Activated T-helper 1 cell treated with anti-CD3 and anti-CD28 coated beads, Interleukin-12 subunit alpha, Interleukin-12 subunit beta, Interleukin-2, Interleukin-4 antibody, amounts not matched to agents 30 ng/mL and 10 ng/mL and 1 ng/mL, durations not matched to agents 14 hours and 24 hours and 36 hours (primary cell): ENCODE measurements around the gene RC3H1. TPM values are rescaled to one million over a fixed set of nuclear protein-coding genes. Genes with fewer than 3 reads are reported as not detected.
"Not testable (repeated sequence)": the region's sequence is repeated elsewhere in the genome, so short reads cannot be mapped to it uniquely, and the experiment has no call there.

ENCODE experiments used
- DNase-seq: peaks from one replicate; pipeline ENCODE4 v3.0.0; 2021; ENCODE audit warnings: low spot score
- H3K27ac Mint-ChIP-seq: one replicate; pipeline ENCODE4 v1.8.0; 2021; ENCODE audit warnings: mild to moderate bottlenecking, mixed read lengths
- H3K27me3 Mint-ChIP-seq: one replicate; pipeline ENCODE4 v1.8.0; 2022; ENCODE audit warnings: mild to moderate bottlenecking, moderate library complexity, mixed read lengths; ENCODE audit not compliant: insufficient read depth
- H3K36me3 Mint-ChIP-seq: one replicate; pipeline ENCODE4 v1.8.0; 2021; ENCODE audit warnings: low read depth, mixed read lengths
- H3K4me1 Mint-ChIP-seq: one replicate; pipeline ENCODE4 v1.8.0; 2021; ENCODE audit warnings: low read depth, mixed read lengths
- H3K4me3 Mint-ChIP-seq: one replicate; pipeline ENCODE4 v1.8.0; 2021; ENCODE audit warnings: mild to moderate bottlenecking, moderate library complexity, mixed read lengths
- H3K9me3 Mint-ChIP-seq: one replicate; pipeline ENCODE4 v1.8.0; 2021; ENCODE audit warnings: mixed read lengths
- intact Hi-C: fragments of 100-400 bp; cut with micrococcal nuclease; formaldehyde crosslinking; loops from one replicate; pipeline ENCODE4 v1.15.1; 2024
- total RNA-seq: library from RNA; stranded (reverse); gene quantifications from 2 replicates; pipeline ENCODE4 v1.2.3, GENCODE V29; 2022

Gene RC3H1, protein sequence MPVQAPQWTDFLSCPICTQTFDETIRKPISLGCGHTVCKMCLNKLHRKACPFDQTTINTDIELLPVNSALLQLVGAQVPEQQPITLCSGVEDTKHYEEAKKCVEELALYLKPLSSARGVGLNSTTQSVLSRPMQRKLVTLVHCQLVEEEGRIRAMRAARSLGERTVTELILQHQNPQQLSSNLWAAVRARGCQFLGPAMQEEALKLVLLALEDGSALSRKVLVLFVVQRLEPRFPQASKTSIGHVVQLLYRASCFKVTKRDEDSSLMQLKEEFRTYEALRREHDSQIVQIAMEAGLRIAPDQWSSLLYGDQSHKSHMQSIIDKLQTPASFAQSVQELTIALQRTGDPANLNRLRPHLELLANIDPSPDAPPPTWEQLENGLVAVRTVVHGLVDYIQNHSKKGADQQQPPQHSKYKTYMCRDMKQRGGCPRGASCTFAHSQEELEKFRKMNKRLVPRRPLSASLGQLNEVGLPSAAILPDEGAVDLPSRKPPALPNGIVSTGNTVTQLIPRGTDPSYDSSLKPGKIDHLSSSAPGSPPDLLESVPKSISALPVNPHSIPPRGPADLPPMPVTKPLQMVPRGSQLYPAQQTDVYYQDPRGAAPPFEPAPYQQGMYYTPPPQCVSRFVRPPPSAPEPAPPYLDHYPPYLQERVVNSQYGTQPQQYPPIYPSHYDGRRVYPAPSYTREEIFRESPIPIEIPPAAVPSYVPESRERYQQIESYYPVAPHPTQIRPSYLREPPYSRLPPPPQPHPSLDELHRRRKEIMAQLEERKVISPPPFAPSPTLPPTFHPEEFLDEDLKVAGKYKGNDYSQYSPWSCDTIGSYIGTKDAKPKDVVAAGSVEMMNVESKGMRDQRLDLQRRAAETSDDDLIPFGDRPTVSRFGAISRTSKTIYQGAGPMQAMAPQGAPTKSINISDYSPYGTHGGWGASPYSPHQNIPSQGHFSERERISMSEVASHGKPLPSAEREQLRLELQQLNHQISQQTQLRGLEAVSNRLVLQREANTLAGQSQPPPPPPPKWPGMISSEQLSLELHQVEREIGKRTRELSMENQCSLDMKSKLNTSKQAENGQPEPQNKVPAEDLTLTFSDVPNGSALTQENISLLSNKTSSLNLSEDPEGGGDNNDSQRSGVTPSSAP
- total RNA-seq = 47.1 and 49.5 TPM in 2 replicates

DNA sequence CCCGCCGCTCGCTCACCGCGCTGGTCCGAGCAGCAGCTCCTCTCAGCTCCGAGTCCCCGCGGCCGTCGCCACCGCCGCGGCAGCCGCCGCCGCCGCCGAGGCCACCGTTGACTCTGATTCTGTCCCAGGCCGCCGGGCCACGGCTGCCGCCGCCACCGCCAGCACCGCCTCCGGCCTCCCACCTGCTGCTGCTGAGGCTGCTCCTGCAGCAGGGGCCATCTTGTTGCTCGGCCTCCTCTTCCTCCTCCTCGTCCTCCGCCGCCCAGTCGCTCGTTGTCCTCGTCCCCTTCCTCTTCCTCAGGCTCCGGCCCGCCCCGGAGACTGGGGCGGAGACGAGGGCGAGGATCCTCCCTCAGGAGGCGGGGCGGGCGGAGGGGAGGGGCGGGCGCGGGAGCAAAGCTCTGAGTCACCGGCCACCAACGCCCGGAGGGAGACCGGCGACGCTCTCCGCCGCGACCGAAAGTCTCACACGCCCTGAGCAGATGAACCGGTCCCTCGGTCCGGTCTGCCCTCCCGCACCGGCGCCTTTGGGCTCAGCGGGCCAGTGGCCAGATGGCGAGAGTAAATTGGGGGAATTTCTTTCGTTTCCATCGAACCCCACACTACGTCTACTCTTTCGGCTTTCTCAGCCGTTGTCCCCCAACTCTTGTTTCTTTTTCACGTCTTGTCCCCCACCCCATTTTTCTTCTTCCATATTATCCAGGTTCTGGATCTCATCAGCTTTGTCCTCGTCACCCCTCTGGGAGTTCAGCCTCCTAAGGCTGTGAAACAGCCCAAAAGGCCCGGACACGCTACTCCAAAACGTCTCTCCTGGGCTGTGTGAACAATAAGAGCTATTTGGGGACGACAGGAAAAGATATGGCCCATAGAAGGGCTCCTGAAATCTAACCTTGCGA, at the start of gene RC3H1:
Gene RC3H1 (minus strand): TSS at position 278 of the 896 bp plus-strand sequence. CDS start 29,372 bp downstream, outside the sequence.
- Mint-ChIP-seq H3K36me3 (peaks cover 18% of the 10 kb centered on the region), H3K9me3 (no peaks in the 10 kb centered on the region), H3K4me3 (peak within 1 kb of the TSS; percentile 99), H3K4me1 (peaks cover 42% of the 10 kb centered on the region), H3K27ac (peak within 1 kb of the TSS; percentile 96), H3K27me3 (peaks cover 2% of the 10 kb centered on the region)
- intact Hi-C loops = loop anchor here (1.0 to 5.0 kb wide), 7 partner anchors 154 to 1490 kb away; partner anchors contain the start of genes CACYBP, CENPL, DARS2 and KLHL20
- DNase-seq = peak; percentile 84

GRCh38 chr1:174070614-174071013, 48.5 kb upstream of the RC3H1 start:
- no peaks in the 10 kb centered on the region for H3K4me1 Mint-ChIP-seq
- peaks cover 2% of the 10 kb centered on the region for H3K27me3 Mint-ChIP-seq
- no peaks in the 10 kb centered on the region for H3K36me3 Mint-ChIP-seq
- H3K27ac Mint-ChIP-seq = no peak overlapping the region
- H3K4me3 Mint-ChIP-seq = no peak overlapping the region
- no peak for DNase-seq
- no peaks in the 10 kb centered on the region for H3K9me3 Mint-ChIP-seq
- intact Hi-C loops = no loop called here

DNA sequence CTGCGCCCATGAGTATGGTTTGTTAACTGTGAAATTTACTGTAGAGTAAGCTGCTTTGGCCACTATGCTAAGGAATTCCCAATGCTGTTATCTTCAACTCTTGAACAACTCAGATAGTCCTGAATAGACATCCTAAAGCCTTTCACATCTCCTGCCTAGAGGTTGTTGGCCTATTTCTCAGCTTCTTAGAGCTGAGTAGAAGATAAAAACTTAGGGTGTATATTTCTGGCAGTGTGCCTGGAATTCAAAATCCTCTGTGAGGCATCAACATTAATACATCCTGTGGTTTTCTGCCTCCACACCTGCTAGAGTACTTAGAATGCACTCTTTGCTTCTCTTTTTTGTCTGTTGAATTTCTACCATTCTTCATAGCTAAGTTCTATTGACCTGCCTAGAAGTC, 45.8 kb upstream of the RC3H1 start:
- Mint-ChIP-seq H3K27me3 (no peaks in the 10 kb centered on the region), H3K4me3 (no peak overlapping the region), H3K9me3 (no peaks in the 10 kb centered on the region), H3K4me1 (no peaks in the 10 kb centered on the region), H3K27ac (no peak overlapping the region), H3K36me3 (no peaks in the 10 kb centered on the region)
- intact Hi-C loops = no loop called here
- no peak for DNase-seq

DNA sequence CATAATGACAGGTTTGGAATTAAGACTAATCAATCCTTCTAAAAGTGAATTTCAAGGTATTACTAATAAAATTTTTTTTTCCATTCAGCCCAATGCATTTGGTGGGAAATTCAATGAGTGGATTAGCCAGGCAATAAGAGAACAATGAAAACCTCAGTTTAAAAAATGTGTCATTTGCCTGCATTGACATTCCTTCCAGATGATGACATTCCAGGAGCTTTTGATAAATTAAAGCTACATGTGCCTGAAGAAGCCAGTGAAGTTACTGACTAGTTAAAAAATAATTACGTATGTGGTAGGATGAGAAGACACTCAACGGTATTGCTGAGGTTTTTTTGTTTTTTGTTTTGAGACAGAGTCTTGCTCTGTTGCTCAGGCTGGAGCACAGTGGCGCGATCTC, 37.9 kb upstream of the RC3H1 start:
- Mint-ChIP-seq H3K27me3 (no peaks in the 10 kb centered on the region), H3K4me1 (no peaks in the 10 kb centered on the region), H3K36me3 (no peaks in the 10 kb centered on the region), H3K4me3 (no peak overlapping the region), H3K27ac (no peak overlapping the region), H3K9me3 (no peaks in the 10 kb centered on the region)
- intact Hi-C loops = no loop called here
- no peak for DNase-seq

DNA sequence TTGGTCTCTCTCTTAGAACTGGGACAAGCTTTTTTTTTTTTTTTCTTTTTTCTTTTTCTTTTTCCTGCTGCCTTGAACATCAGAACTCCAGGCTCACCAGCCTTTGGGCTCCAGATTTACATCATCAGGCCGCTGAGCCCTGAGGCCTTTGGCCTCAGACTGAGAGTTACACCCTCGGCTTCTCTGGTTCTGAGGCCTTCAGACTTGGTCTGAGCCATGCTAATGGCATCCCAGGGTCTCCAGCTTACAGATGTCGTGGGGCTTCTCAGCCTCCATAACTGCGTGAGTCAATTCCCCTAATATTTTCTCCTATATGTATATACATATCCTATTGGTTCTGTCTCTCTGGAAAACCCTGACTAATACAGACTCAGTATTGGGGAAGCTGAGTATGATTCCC, 36.5 kb upstream of the RC3H1 start:
- intact Hi-C loops = no loop called here
- Mint-ChIP-seq H3K9me3 (no peaks in the 10 kb centered on the region), H3K4me1 (no peaks in the 10 kb centered on the region), H3K36me3 (no peaks in the 10 kb centered on the region), H3K27ac (no peak overlapping the region), H3K4me3 (no peak overlapping the region), H3K27me3 (peaks cover 6% of the 10 kb centered on the region)
- DNase-seq = no peak

DNA sequence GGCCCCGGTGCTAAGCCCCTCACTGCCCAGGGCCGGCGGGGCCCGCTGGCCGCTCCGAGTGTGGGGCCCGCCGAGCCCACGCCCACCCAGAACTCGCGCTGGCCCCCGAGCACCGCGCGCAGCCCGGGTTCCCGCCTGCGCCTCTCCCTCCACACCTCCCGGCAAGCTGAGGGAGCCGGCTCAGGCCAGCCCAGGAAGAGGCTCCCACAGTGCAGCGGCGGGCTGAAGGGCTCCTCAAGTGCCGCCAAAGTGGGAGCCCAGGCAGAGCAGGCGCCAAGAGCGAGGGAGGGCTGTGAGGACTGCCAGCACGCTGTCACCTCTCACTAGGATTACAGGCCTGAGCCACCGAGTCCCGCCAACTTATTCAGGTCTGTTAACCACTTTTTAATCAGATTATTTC, 34.5 kb upstream of the RC3H1 start:
- intact Hi-C loops, H3K27ac Mint-ChIP-seq, H3K4me3 Mint-ChIP-seq, H3K36me3 Mint-ChIP-seq, H3K4me1 Mint-ChIP-seq, DNase-seq, H3K9me3 Mint-ChIP-seq: not testable (repeated sequence)
- H3K27me3 Mint-ChIP-seq = peaks cover 11% of the 10 kb centered on the region

DNA sequence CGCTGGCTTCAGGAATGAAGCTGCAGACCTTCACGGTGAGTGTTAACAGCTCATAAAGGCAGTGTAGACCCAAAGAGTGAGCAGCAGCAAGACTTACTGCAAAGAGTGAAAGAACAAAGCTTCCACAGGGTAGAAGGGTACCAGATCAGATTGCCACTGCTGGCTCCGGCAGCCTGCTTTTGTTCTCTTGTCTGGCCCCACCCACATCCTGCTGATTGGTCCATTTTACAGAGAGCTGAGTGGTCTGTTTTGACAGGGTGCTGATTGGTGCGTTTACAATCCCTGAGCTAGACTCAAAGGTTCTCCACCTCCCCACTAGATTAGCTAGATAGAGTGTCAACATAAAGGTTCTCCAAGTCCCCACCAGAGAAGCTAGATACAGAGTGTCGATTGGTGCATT, 33.6 kb upstream of the RC3H1 start:
- H3K4me3 Mint-ChIP-seq, H3K4me1 Mint-ChIP-seq, DNase-seq, H3K27ac Mint-ChIP-seq, H3K9me3 Mint-ChIP-seq, H3K36me3 Mint-ChIP-seq, intact Hi-C loops: not testable (repeated sequence)
- peaks cover 13% of the 10 kb centered on the region for H3K27me3 Mint-ChIP-seq

DNA sequence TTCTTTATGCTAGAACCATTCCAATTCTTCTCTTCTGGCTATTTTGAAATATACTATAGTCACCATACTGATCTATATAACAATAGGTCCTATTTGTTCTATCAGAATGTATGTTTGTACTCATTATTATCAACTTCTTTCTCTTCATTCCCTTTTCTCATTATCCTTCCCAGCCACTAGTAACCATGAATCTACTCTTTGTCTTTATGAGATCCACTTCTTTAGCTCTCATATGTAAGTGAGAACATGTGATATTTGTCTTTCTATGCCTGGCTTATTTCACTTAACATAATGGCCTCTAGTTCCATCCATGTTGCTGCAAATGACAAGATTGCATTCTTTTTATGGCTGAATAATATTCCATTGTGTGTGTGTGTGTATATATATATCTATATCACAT, 31.7 kb upstream of the RC3H1 start:
- Mint-ChIP-seq H3K27ac (no peak overlapping the region), H3K36me3 (no peaks in the 10 kb centered on the region), H3K9me3 (no peaks in the 10 kb centered on the region), H3K4me3 (no peak overlapping the region), H3K27me3 (peaks cover 13% of the 10 kb centered on the region), H3K4me1 (no peaks in the 10 kb centered on the region)
- intact Hi-C loops = no loop called here
- no peak for DNase-seq

DNA sequence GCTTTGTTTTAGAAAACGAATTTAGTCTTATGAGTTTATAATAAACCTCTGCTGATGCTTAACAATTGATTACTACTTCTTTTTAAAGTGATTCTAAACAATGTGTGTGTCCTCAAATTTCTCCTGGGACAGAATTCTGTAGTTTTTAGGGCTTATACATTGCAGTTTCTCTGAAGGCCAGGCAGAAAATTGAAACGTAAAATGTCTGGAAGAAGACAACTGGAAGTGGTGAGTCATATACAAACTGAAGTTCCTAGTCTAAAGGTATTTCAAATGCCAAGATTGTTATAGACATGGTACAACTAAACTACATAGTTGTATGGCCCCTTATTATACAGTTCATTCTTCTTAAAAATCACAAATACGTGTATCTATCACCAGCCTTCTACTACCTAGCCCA, 30.5 kb upstream of the RC3H1 start:
- peaks cover 13% of the 10 kb centered on the region for H3K27me3 Mint-ChIP-seq
- H3K4me3 Mint-ChIP-seq = no peak overlapping the region
- no peaks in the 10 kb centered on the region for H3K9me3 Mint-ChIP-seq
- H3K36me3 Mint-ChIP-seq = no peaks in the 10 kb centered on the region
- no peak overlapping the region for H3K27ac Mint-ChIP-seq
- intact Hi-C loops = no loop called here
- no peaks in the 10 kb centered on the region for H3K4me1 Mint-ChIP-seq
- DNase-seq = no peak

DNA sequence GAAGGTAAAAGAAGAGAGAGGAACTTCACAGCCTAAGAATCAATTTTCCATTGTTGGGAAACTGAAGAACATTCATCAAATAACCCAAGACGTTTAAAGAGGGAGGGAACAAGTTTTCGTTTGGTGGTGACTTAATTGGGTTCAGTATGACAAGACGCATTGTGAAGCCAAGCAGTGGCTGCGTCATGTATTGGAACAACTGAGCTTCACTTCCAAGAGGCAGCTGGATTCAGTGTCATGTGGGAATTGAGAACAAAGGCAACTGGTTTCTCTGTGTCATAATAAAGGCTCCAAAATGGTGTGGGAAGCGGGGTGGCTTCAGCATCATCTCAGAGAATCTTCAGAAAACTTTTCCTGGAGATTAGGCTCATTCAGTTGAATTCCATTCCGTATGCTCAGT, 29.8 kb upstream of the RC3H1 start:
- DNase-seq = no peak
- intact Hi-C loops = no loop called here
- Mint-ChIP-seq H3K27me3 (peaks cover 13% of the 10 kb centered on the region), H3K4me1 (no peaks in the 10 kb centered on the region), H3K36me3 (no peaks in the 10 kb centered on the region), H3K4me3 (no peak overlapping the region), H3K27ac (no peak overlapping the region), H3K9me3 (no peaks in the 10 kb centered on the region)

DNA sequence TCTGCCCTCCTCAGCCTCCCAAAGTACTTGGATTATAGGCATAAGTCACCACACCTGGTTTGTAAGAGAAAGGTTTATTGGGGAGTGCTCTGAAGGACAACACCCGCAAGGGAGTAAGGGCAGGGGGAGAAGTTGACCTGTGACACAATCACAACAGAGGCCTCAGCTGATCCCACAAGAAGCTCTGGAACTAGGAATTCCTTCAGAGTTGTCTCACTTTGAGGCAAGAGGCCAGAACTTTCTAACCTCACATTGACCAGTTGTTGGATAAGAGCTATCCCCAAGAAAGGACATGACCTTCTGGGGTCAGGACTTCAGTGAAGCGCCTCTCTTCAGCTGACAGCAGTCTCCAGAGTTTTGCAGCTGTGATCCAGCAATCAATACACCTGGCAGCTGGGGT, 27.4 kb upstream of the RC3H1 start:
- H3K9me3 Mint-ChIP-seq = no peaks in the 10 kb centered on the region
- no peak overlapping the region for H3K27ac Mint-ChIP-seq
- H3K4me3 Mint-ChIP-seq = no peak overlapping the region
- intact Hi-C loops = no loop called here
- peaks cover 12% of the 10 kb centered on the region for H3K27me3 Mint-ChIP-seq
- DNase-seq = no peak
- no peaks in the 10 kb centered on the region for H3K36me3 Mint-ChIP-seq
- no peaks in the 10 kb centered on the region for H3K4me1 Mint-ChIP-seq
